Left lung (tissue), 10 donors: Measurements from ENCODE around the gene ADAMTS2. TPM values are rescaled to one million over a fixed set of nuclear protein-coding genes. Genes with fewer than 3 reads are reported as not detected.

Experiments
- ATAC-seq: fragments of 200-7000 bp; cut with Tn5 transposase; one replicate; pipeline ENCODE4 v1.9.1; 2020; ENCODE audit warnings: moderate library complexity
- DNase-seq, 4 donors: peaks; one replicate each; pipeline ENCODE4 v3.0.0-alpha.2; 2013 to 2020
- H3K27ac ChIP-seq, 2 donors: fragments of 200-600 bp; sonication (generic) in 1 of 2; one replicate each; pipeline versions ENCODE4 v1.5.0 to v1.8.0; 2020 to 2021
- H3K27me3 ChIP-seq, 2 donors: fragments of 200-600 bp; sonication (generic) in 1 of 2; one replicate each; pipeline versions ENCODE4 v1.5.0 to v1.8.0; 2020 to 2021
- H3K36me3 ChIP-seq, 2 donors: fragments of 200-600 bp; sonication (generic) in 1 of 2; one replicate each; pipeline versions ENCODE4 v1.5.0 to v1.8.0; 2020 to 2021
- H3K4me1 ChIP-seq, 2 donors: fragments of 200-600 bp; one replicate each; pipeline ENCODE4 v1.8.0; 2021
- H3K4me3 ChIP-seq, 2 donors: fragments of 200-600 bp; sonication (generic) in 1 of 2; one replicate each; pipeline versions ENCODE4 v1.5.0 to v1.8.0; 2020 to 2021; ENCODE audit warnings: mild to moderate bottlenecking in 1 of 2
- H3K9me3 ChIP-seq, 2 donors: fragments of 200-600 bp; sonication (generic) in 1 of 2; one replicate each; pipeline versions ENCODE4 v1.5.0 to v1.8.0; 2020 to 2021
- intact Hi-C, 2 donors: fragments of 100-400 bp; cut with DNase I; formaldehyde crosslinking; loops; one replicate each; pipeline versions ENCODE4 v1.11.2 to v1.14.2; 2022
- polyA plus RNA-seq, 6 donors: library from polyadenylated mRNA; unstranded; fragments of 120-200 nt; gene quantifications; one replicate each; pipeline ENCODE4 v1.2.1, GENCODE V29; 2013; ENCODE audit not compliant: insufficient read length in 6 of 6
- total RNA-seq, 2 donors: library from RNA; stranded (reverse); fragmentation: NEBNext Ultra II Directional; extraction: Animal tissue kit (Norgen Biotek cat#: 25700); gene quantifications; one replicate each; pipeline ENCODE4 v1.2.1, GENCODE V29; 2021
- TF ChIP-seq, protein P1 (sequence below), 2 donors: fragments of 200-600 bp; sonication (generic) in 1 of 2; IDR thresholded peaks; one replicate each; pipeline versions ENCODE4 v1.5.0 to v1.8.0; 2021; ENCODE audit warnings: antibody characterized with exemption in 2 of 2
- donor health status: DM: no; HTN: yes; CAD: no.
- donor health status: DM: no; HTN: no; CAD: no.

Gene ADAMTS2
- total and polyA plus RNA-seq, 8 donors: 27.5 to 68.2 (median 36.0) TPM

DNA sequence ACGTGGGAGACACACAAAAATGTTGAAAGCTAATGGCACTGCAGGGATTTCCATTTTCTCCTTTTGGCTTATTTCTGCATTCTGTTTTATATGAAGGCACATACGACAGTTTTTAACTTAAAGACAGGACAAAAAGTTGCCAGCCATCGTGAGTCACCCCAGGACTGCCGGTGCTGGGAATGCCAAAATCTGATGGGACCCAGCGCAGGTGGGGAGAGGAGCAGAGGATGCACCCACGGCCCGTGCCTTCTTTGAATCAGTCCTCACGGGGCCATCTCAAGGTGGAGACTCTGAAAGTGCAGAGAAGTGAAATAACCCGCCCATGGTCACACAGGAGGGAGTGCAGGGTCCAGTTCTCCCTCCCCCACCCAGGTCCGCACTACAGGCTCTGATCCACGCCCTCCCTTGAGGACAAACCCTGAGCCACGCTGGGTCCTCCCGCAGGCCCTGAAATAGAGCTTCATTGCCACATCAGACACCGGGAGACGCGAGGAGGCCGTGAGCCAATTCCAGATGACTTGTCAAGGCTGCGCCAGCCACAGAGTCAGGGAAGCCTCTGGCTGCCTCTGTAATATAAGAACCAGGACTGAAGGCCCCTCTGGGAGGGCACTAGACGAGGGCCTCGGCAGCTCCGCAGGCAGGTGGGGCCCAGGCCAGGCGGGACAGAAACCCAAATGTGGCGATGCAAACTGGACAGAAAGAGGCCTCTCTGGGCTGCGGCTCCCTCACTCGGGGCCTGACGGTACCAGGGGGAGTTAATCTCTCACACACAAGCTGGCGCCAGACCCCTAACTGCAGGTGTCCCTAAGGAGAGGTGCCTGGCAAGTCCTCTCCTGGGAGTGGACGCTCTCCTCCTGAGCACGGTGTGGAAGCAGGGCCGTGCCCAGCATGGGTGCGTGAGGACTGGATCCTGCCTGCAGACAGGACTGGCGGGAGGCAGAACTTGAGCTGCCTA is 22.9 kb downstream of the ADAMTS2 start:
- Histone ChIP-seq H3K27me3 (peaks cover 0 to 55% of the 10 kb centered on the region in 2 donors), H3K9me3 (no peaks in the 10 kb centered on the region), H3K4me1 (peaks cover 0 to 11% of the 10 kb centered on the region in 2 donors), H3K27ac (no peak overlapping the region), H3K4me3 (no peak overlapping the region), H3K36me3 (no peaks in the 10 kb centered on the region)
- TF ChIP-seq, protein P1, sequence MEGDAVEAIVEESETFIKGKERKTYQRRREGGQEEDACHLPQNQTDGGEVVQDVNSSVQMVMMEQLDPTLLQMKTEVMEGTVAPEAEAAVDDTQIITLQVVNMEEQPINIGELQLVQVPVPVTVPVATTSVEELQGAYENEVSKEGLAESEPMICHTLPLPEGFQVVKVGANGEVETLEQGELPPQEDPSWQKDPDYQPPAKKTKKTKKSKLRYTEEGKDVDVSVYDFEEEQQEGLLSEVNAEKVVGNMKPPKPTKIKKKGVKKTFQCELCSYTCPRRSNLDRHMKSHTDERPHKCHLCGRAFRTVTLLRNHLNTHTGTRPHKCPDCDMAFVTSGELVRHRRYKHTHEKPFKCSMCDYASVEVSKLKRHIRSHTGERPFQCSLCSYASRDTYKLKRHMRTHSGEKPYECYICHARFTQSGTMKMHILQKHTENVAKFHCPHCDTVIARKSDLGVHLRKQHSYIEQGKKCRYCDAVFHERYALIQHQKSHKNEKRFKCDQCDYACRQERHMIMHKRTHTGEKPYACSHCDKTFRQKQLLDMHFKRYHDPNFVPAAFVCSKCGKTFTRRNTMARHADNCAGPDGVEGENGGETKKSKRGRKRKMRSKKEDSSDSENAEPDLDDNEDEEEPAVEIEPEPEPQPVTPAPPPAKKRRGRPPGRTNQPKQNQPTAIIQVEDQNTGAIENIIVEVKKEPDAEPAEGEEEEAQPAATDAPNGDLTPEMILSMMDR (IDR thresholded peaks at IDR 0.05): no peak
- DNase-seq (peak in 2 of 4 donors; percentile 31 to 61), ATAC-seq (no peak)
- intact Hi-C loops: no loop called here

DNA sequence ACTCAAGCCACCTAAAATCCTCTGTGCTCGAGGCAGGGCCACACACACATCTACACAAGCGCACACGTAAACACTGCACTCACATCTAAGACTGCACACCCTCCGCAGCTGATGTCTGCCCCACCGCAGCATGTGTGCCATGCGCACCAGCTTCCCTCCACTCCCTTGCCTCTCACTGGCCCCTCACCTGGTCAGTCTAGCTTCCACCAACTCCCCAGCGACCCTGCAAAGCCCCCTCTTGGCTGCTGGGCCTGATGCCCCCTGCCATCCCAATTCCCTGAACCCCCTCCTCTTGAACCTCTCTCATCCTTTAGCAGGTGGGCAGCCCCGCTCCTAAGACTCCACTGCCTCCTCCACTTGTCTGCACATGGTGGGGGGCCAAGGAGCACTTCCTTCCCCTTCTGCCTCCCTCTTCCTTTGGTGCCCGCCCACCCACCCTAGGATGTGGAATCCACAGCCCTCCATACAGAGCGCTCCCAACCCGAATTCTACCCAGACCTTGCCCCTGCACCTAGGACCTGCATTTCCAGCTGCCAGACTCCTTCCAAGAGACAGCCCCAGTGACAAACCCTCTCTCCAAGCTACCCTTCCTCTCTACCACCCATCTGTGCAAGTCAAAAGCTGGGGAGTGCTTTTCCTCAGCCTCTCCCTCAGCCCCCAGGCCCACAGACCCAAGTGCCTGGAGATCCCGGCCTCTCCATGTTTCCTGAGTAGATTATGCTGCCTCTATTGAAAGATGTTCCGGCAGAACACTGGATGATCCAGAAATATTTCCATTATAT is 23.9 kb downstream of the ADAMTS2 start:
- Histone ChIP-seq H3K9me3 (no peaks in the 10 kb centered on the region), H3K27me3 (peaks cover 0 to 49% of the 10 kb centered on the region in 2 donors), H3K27ac (no peak overlapping the region), H3K36me3 (no peaks in the 10 kb centered on the region), H3K4me3 (no peak overlapping the region), H3K4me1 (peaks cover 0 to 11% of the 10 kb centered on the region in 2 donors)
- ATAC-seq (no peak), DNase-seq (peak in 2 of 4 donors; percentile 6 to 41)
- TF ChIP-seq, protein P1 (IDR thresholded peaks at IDR 0.05): no peak
- intact Hi-C loops: no loop called here

DNA sequence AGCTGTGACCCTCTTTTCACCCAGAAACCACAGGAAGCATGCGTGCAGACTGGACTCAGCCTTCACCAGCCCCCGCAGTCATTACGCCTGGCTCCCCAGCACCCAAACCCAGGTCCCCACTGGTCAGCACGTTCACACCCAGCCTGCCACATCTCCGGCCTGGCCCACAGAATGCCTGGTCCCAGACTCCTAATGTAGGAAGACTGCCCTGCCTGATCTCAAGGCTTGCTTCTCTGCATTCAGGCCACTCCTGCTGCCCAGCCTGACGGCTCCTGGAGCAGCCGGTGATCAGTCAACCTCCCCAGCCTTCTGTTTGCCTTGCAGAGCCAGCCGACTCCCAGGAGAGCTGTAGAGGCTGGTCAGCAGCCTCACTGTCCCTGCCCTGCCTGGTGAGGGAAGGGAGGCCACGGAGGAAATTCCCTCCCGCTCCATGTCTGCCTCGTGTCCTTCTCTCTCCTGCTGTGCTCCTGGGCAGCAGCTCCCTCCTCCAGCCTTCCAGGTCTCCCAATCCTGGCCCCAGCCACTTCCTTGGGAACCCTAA is 25.4 kb downstream of the ADAMTS2 start:
- peaks cover 0 to 11% of the 10 kb centered on the region in 2 donors for H3K4me1 ChIP-seq
- DNase-seq (peak in 2 of 4 donors; percentile 30 to 60), ATAC-seq (no peak)
- intact Hi-C loops: no loop called here
- no peaks in the 10 kb centered on the region for H3K36me3 ChIP-seq
- H3K27ac ChIP-seq: no peak overlapping the region
- TF ChIP-seq, protein P1 (IDR thresholded peaks at IDR 0.05): no peak
- no peaks in the 10 kb centered on the region for H3K9me3 ChIP-seq
- H3K27me3 ChIP-seq: peaks cover 0 to 44% of the 10 kb centered on the region in 2 donors
- H3K4me3 ChIP-seq: no peak overlapping the region

DNA sequence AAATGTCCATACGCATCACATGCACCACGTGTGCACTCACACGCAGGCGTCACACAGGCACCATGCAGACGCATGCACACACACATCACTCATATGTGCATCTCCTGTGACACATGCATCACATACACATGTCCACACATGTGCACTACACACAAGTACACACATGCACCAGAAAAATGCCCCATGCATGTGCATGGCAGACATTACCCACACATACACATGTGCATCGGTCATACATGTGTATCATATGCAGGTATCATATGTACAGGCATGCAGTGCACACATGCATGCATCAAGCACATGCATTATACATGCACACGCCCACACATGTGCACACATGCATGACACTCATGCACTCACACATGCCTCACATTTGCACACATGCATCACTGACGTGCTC is 26.1 kb downstream of the ADAMTS2 start:
- Histone ChIP-seq H3K27ac (no peak overlapping the region), H3K36me3 (no peaks in the 10 kb centered on the region), H3K9me3 (no peaks in the 10 kb centered on the region), H3K27me3 (peaks cover 0 to 45% of the 10 kb centered on the region in 2 donors), H3K4me3 (no peak overlapping the region), H3K4me1 (peaks cover 0 to 14% of the 10 kb centered on the region in 2 donors)
- ATAC-seq (no peak), DNase-seq (peak in 2 of 4 donors; percentile 12 to 28)
- TF ChIP-seq, protein P1 (IDR thresholded peaks at IDR 0.05): no peak
- intact Hi-C loops: no loop called here
